ENCODE data around the gene SCFD2. TPM values are rescaled to one million over a fixed set of nuclear protein-coding genes. Genes with fewer than 3 reads are reported as not detected.

Gene SCFD2
- total and polyA plus RNA-seq, 7 experiments from 2014 or later = 13.4 to 32.8 (median 20.8) TPM

DNA sequence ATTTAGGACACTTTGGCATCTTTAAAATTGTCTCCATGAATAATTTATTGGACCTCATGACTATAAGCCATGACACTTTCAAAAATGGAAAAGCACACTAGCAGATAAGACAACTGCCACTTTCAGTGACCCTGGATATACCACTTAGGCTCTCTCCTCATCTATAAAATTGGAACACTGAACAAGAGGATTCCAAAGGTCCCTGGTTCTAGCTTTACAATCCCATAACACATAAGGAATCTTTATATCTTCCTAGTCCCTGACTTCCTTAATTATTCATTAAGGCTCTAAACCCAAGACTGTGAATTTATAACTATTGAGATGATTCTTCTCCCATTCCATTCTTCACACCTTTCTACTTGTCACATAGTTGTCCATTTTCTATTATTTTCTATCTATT lies 190.2 kb downstream of the SCFD2 start:
- Mint-ChIP-seq H3K27ac (no peak overlapping the region), H3K27me3 (no peaks in the 10 kb centered on the region), H3K9me3 (peaks cover 12 to 66% (median 30%) of the 10 kb centered on the region in 11 donors), H3K4me1 (peaks cover 6 to 33% (median 20%) of the 10 kb centered on the region in 7 donors), H3K4me3 (no peak overlapping the region), H3K36me3 (peaks cover 29 to 74% (median 58%) of the 10 kb centered on the region in 5 donors)
- Histone ChIP-seq H3K36me3 (ENCODE audit: control insufficient read depth in 2 of 3, insufficient read depth in 3 of 3, low read length in 3 of 3) (peaks cover 0 to 5% (median 0%) of the 10 kb centered on the region in 3 experiments), H3K9me3 (ENCODE audit: control insufficient read depth in 2 of 3, low read length in 3 of 3) (peaks cover 0 to 5% (median 0%) of the 10 kb centered on the region in 3 experiments), H3K27me3 (ENCODE audit: control insufficient read depth in 2 of 2, insufficient read depth in 2 of 2, low read length in 2 of 2) (no peaks in the 10 kb centered on the region), H3K4me1 (ENCODE audit: control insufficient read depth in 2 of 2, insufficient read depth in 2 of 2, low read length in 2 of 2) (peaks cover 0 to 6% of the 10 kb centered on the region in 2 donors), H3K4me3 (ENCODE audit: low read length) (no peak overlapping the region), H3K27ac (ENCODE audit: low read depth, low read length) (no peak overlapping the region)
- intact Hi-C loops (cut with micrococcal nuclease) = no loop called here
- POLR2A ChIA-PET = no interaction called here
- CTCF ChIA-PET = interaction anchor here (1.0 kb wide), 1 partner anchor 49 kb away, joined by 3 read pairs; no protein-coding TSS in a partner anchor
- DNase-seq (no peak), ATAC-seq (no peak)

GRCh38 chr4:53174823-53175222 lies 191.0 kb downstream of the SCFD2 start:
- H3K27me3 Mint-ChIP-seq = no peaks in the 10 kb centered on the region

GRCh38 chr4:53173576-53173975 lies 192.3 kb downstream of the SCFD2 start:
- intact Hi-C loops (cut with micrococcal nuclease) = no loop called here
- H3K4me1 ChIP-seq (ENCODE audit: control insufficient read depth in 2 of 2, insufficient read depth in 2 of 2, low read length in 2 of 2) = peaks cover 0 to 6% of the 10 kb centered on the region in 2 donors
- H3K9me3 Mint-ChIP-seq = peaks cover 7 to 45% (median 16%) of the 10 kb centered on the region in 11 donors
- peak overlapping the region in 3 of 10 donors; percentile 16 to 41 (median 21) for H3K4me3 Mint-ChIP-seq
- no peaks in the 10 kb centered on the region for H3K27me3 ChIP-seq (ENCODE audit: control insufficient read depth in 2 of 2, insufficient read depth in 2 of 2, low read length in 2 of 2)
- H3K27ac Mint-ChIP-seq = no peak overlapping the region
- peaks cover 12 to 64% (median 43%) of the 10 kb centered on the region in 5 donors for H3K36me3 Mint-ChIP-seq
- ATAC-seq (no peak), DNase-seq (no peak)
- H3K36me3 ChIP-seq (ENCODE audit: control insufficient read depth in 2 of 3, insufficient read depth in 3 of 3, low read length in 3 of 3) = peaks cover 0 to 5% (median 0%) of the 10 kb centered on the region in 3 experiments
- no peaks in the 10 kb centered on the region for H3K27me3 Mint-ChIP-seq
- H3K4me1 Mint-ChIP-seq = peaks cover 6 to 33% (median 20%) of the 10 kb centered on the region in 7 donors
- H3K4me3 ChIP-seq (ENCODE audit: low read length) = no peak overlapping the region
- H3K9me3 ChIP-seq (ENCODE audit: control insufficient read depth in 2 of 3, low read length in 3 of 3) = peaks cover 0 to 5% (median 0%) of the 10 kb centered on the region in 3 experiments
- ChIA-PET POLR2A (no interaction called here), CTCF (no interaction called here)
- H3K27ac ChIP-seq (ENCODE audit: low read depth, low read length) = no peak overlapping the region

More at GRCh38 chr4:53174823-53175222, 191.0 kb downstream of the SCFD2 start:
- H3K4me1 ChIP-seq (ENCODE audit: control insufficient read depth in 2 of 2, insufficient read depth in 2 of 2, low read length in 2 of 2) = peaks cover 0 to 6% of the 10 kb centered on the region in 2 donors
- Mint-ChIP-seq H3K9me3 (peaks cover 12 to 57% (median 24%) of the 10 kb centered on the region in 11 donors), H3K4me1 (peaks cover 6 to 33% (median 20%) of the 10 kb centered on the region in 7 donors), H3K36me3 (peaks cover 22 to 71% (median 52%) of the 10 kb centered on the region in 5 donors), H3K27ac (no peak overlapping the region), H3K4me3 (peak overlapping the region in 2 of 10 donors; percentile 14 to 29)
- H3K27ac ChIP-seq (ENCODE audit: low read depth, low read length) = no peak overlapping the region
- no peak overlapping the region for H3K4me3 ChIP-seq (ENCODE audit: low read length)
- peaks cover 0 to 5% (median 0%) of the 10 kb centered on the region in 3 experiments for H3K9me3 ChIP-seq (ENCODE audit: control insufficient read depth in 2 of 3, low read length in 3 of 3)
- peaks cover 0 to 5% (median 0%) of the 10 kb centered on the region in 3 experiments for H3K36me3 ChIP-seq (ENCODE audit: control insufficient read depth in 2 of 3, insufficient read depth in 3 of 3, low read length in 3 of 3)
- no peak for ATAC-seq
- ChIA-PET CTCF (no interaction called here), POLR2A (no interaction called here)
- H3K27me3 ChIP-seq (ENCODE audit: control insufficient read depth in 2 of 2, insufficient read depth in 2 of 2, low read length in 2 of 2) = no peaks in the 10 kb centered on the region
- intact Hi-C loops (cut with micrococcal nuclease) = loop anchor here in 1 of 2 donors (1.0 kb wide), 1 partner anchor 13 kb away; no protein-coding TSS in a partner anchor
- DNase-seq = no peak

GRCh38 chr4:53171797-53172196 lies 194.1 kb downstream of the SCFD2 start:
- CTCF ChIA-PET = no interaction called here
- Mint-ChIP-seq H3K9me3 (peaks cover 6 to 39% (median 9%) of the 10 kb centered on the region in 11 donors), H3K36me3 (peaks cover 7 to 51% (median 36%) of the 10 kb centered on the region in 5 donors), H3K4me3 (no peak overlapping the region), H3K27me3 (no peaks in the 10 kb centered on the region), H3K4me1 (peaks cover under 1 to 28% (median 15%) of the 10 kb centered on the region in 7 donors), H3K27ac (no peak overlapping the region)
- Histone ChIP-seq H3K4me3 (ENCODE audit: low read length) (no peak overlapping the region), H3K9me3 (ENCODE audit: control insufficient read depth in 2 of 3, low read length in 3 of 3) (no peaks in the 10 kb centered on the region), H3K27me3 (ENCODE audit: control insufficient read depth in 2 of 2, insufficient read depth in 2 of 2, low read length in 2 of 2) (no peaks in the 10 kb centered on the region), H3K4me1 (ENCODE audit: control insufficient read depth in 2 of 2, insufficient read depth in 2 of 2, low read length in 2 of 2) (peaks cover 0 to 6% of the 10 kb centered on the region in 2 donors), H3K36me3 (ENCODE audit: control insufficient read depth in 2 of 3, insufficient read depth in 3 of 3, low read length in 3 of 3) (no peaks in the 10 kb centered on the region), H3K27ac (ENCODE audit: low read depth, low read length) (no peak overlapping the region)
- POLR2A ChIA-PET = no interaction called here
- intact Hi-C loops (cut with micrococcal nuclease) = no loop called here
- DNase-seq (no peak), ATAC-seq (no peak)

DNA sequence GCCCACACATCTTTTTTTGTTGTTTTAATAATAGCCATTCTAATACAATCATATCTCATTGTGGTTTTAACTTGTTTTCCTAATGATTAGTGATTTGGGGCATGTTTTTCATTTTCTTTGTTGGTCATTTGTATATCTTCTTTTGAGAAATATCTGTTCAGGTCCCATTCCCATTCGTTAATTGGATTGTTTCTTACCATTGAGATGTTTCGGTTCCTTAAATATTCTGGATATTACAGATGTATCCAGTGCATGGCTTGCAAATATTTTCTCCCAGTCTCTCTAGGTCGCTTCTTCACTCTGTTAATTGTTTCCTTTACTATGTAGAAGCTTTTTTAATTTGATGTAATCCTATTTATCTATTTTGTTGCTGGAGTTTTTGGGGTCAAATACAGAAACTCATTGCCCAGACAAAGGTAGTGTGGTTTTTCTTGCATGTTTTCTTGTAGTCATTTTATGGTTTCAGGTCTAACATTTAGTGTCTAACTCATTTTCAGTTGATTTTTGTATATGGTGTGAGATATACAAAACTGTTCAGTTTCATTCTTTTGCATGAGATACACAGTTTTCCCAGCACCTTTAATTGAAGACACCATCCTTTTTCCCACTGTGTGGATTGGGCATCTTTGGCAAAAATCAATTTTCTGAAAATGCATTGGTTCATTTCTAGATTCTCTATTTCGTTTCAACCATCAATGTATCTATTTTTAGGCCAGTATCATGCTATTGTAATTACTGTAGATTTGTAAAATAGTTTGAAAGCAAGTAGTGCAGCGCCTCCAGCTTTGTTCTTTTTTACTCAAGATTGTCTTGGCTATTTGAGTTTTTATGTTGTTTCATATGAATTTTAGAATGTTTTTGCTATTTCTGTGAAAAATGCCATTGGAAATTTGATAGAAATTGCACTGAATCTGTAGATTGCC lies 195.9 kb downstream of the SCFD2 start:
- peaks cover 11 to 68% (median 43%) of the 10 kb centered on the region in 5 donors for H3K36me3 Mint-ChIP-seq
- no peak overlapping the region for H3K4me3 ChIP-seq (ENCODE audit: low read length)

GRCh38 chr4:53168228-53168627 lies 197.6 kb downstream of the SCFD2 start:
- Mint-ChIP-seq H3K9me3 (peaks cover 2 to 42% (median 7%) of the 10 kb centered on the region in 11 donors), H3K27ac (no peak overlapping the region), H3K27me3 (no peaks in the 10 kb centered on the region), H3K36me3 (peaks cover 4 to 66% (median 41%) of the 10 kb centered on the region in 5 donors), H3K4me3 (no peak overlapping the region), H3K4me1 (peaks cover 0 to 2% (median 0%) of the 10 kb centered on the region in 7 donors)
- DNase-seq (no peak), ATAC-seq (no peak)
- Histone ChIP-seq H3K9me3 (ENCODE audit: control insufficient read depth in 2 of 3, low read length in 3 of 3) (no peaks in the 10 kb centered on the region), H3K27ac (ENCODE audit: low read depth, low read length) (no peak overlapping the region), H3K4me1 (ENCODE audit: control insufficient read depth in 2 of 2, insufficient read depth in 2 of 2, low read length in 2 of 2) (no peaks in the 10 kb centered on the region), H3K4me3 (ENCODE audit: low read length) (no peak overlapping the region), H3K36me3 (ENCODE audit: control insufficient read depth in 2 of 3, insufficient read depth in 3 of 3, low read length in 3 of 3) (no peaks in the 10 kb centered on the region), H3K27me3 (ENCODE audit: control insufficient read depth in 2 of 2, insufficient read depth in 2 of 2, low read length in 2 of 2) (no peaks in the 10 kb centered on the region)
- intact Hi-C loops (cut with micrococcal nuclease) = no loop called here
- POLR2A ChIA-PET = no interaction called here
- CTCF ChIA-PET = no interaction called here

More for the DNA sequence above, 195.9 kb downstream of the SCFD2 start:
- Histone ChIP-seq H3K9me3 (ENCODE audit: control insufficient read depth in 2 of 3, low read length in 3 of 3) (no peaks in the 10 kb centered on the region), H3K27me3 (ENCODE audit: control insufficient read depth in 2 of 2, insufficient read depth in 2 of 2, low read length in 2 of 2) (no peaks in the 10 kb centered on the region), H3K27ac (ENCODE audit: low read depth, low read length) (no peak overlapping the region), H3K4me1 (ENCODE audit: control insufficient read depth in 2 of 2, insufficient read depth in 2 of 2, low read length in 2 of 2) (peaks cover 0 to 6% of the 10 kb centered on the region in 2 donors), H3K36me3 (ENCODE audit: control insufficient read depth in 2 of 3, insufficient read depth in 3 of 3, low read length in 3 of 3) (no peaks in the 10 kb centered on the region)
- H3K27me3 Mint-ChIP-seq = no peaks in the 10 kb centered on the region
- ATAC-seq (no peak), DNase-seq (no peak)
- no peak overlapping the region for H3K4me3 Mint-ChIP-seq
- POLR2A ChIA-PET = no interaction called here
- H3K9me3 Mint-ChIP-seq = peaks cover 7 to 47% (median 10%) of the 10 kb centered on the region in 11 donors
- H3K27ac Mint-ChIP-seq = no peak overlapping the region
- H3K4me1 Mint-ChIP-seq = peaks cover 0 to 17% (median 14%) of the 10 kb centered on the region in 7 donors
- CTCF ChIA-PET = no interaction called here
- intact Hi-C loops (cut with micrococcal nuclease) = no loop called here

Data from naive thymus-derived CD4-positive, alpha-beta T cell (primary cell).